ENCODE measurements around the gene VPS37D. TPM values are rescaled to one million over a fixed set of nuclear protein-coding genes. Genes with fewer than 3 reads are reported as not detected.

VPS37D gene
- total RNA-seq, 1 donor from 2014 or later: 6.6 TPM

GRCh38 chr7:73704640-73705550 lies 37.3 kb downstream of the VPS37D start:
- H3K27ac Mint-ChIP-seq (ENCODE audit: unreplicated experiment): peak overlapping the region; percentile 89
- no peak for DNase-seq (ENCODE audit: low spot score)

GRCh38 chr7:73705551-73705920 lies 37.9 kb downstream of the VPS37D start:
- no peak overlapping the region for H3K4me3 Mint-ChIP-seq (ENCODE audit: unreplicated experiment)
- H3K9me3 Mint-ChIP-seq (ENCODE audit: low read depth): no peaks in the 10 kb centered on the region
- TF ChIP-seq CTCF (IDR thresholded peaks at IDR 0.05): no peak
- no peak for DNase-seq (ENCODE audit: low spot score)
- no peaks in the 10 kb centered on the region for H3K27me3 Mint-ChIP-seq (ENCODE audit: low read depth)
- H3K27ac Mint-ChIP-seq (ENCODE audit: unreplicated experiment): peak overlapping the region; percentile 89
- H3K4me1 Mint-ChIP-seq (ENCODE audit: low read depth): peaks cover 43% of the 10 kb centered on the region
- H3K36me3 Mint-ChIP-seq (ENCODE audit: low read depth): peaks cover 13% of the 10 kb centered on the region

More at GRCh38 chr7:73704640-73705550, 37.3 kb downstream of the VPS37D start:
- Mint-ChIP-seq H3K4me1 (ENCODE audit: low read depth) (peaks cover 43% of the 10 kb centered on the region), H3K27me3 (ENCODE audit: low read depth) (no peaks in the 10 kb centered on the region), H3K4me3 (ENCODE audit: unreplicated experiment) (peak overlapping the region; percentile 28), H3K36me3 (ENCODE audit: low read depth) (peaks cover 15% of the 10 kb centered on the region), H3K9me3 (ENCODE audit: low read depth) (no peaks in the 10 kb centered on the region)
- TF ChIP-seq CTCF (IDR thresholded peaks at IDR 0.05): no peak

DNA sequence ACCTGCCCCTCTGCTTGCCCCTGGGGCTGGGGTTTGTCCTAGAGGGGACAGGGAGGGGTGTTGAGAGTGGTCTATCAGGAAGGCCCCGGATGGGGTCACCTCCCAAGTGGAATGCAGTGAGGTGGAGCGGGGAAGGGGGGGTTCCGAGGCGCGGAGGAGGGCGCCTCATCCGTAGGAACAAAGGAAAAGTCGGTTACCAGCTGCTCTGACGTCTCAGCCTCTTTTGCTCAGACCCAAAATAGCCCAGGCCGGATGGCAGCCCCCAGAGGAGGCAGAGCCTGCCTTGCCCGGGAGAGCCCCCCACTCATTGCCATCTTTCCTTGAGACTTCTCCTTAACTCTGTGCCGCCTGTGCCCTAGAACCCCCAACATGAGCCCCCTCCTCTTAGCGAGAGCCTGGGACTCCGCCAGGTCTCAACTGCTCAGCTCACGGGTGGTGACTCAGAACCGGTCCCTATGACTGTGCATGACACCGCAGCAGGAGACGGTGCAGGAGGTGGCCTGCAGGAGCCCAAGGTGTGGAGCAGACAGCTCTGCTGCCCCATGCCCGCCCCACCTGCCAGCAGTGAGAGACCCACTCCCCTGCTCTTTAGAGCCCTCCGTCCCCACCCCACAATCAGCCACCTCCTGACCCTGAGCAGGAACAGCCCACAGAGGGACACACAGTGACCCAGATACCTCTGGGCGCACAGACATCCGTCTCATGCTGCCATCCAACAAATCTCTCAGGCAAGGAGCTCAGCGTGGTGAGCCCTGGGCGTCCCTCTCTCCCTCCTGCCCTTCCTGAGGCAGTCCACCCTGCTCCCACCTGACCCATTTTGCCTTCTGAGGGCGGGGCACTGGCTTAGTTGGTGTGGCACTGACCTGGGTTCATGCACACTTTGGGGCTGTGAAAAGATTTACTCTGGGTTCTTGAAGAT lies 38.8 kb downstream of the VPS37D start:
- TF ChIP-seq CTCF (IDR thresholded peaks at IDR 0.05): no peak
- H3K27ac Mint-ChIP-seq (ENCODE audit: unreplicated experiment): peak overlapping the region; percentile 90
- H3K36me3 Mint-ChIP-seq (ENCODE audit: low read depth): peaks cover 13% of the 10 kb centered on the region
- peaks cover 43% of the 10 kb centered on the region for H3K4me1 Mint-ChIP-seq (ENCODE audit: low read depth)
- H3K4me3 Mint-ChIP-seq (ENCODE audit: unreplicated experiment): peak overlapping the region; percentile 19
- H3K27me3 Mint-ChIP-seq (ENCODE audit: low read depth): no peaks in the 10 kb centered on the region
- H3K9me3 Mint-ChIP-seq (ENCODE audit: low read depth): no peaks in the 10 kb centered on the region
- no peak for DNase-seq (ENCODE audit: low spot score)

DNA sequence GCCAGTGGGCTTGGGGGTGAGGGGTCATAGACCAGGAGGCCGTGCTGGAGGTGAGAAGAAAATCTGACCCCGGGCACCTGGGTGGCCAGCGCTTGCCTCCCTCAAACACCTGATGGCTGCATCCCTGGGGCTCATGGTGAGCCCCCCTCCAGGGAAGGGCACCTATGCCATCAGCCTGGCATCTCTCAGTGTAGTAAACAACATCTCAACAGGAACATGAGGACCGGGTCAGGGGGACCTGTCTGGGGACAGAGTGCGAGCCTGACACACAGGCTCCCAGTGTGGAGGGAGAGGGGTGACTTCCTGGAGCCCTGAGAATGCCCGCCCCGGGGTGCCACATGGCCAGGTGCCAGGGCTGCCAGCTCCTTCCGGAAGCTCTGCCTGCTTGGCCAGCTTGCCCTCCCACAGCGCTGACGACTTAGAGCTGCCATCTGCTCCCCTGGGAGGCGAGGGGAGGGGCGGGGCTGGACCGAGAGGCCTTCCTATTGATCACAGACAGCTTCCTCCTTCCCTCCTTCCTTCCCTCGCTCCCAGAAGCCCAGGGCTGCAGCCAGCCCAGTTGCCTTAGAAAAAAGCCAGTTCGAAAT lies 39.5 kb downstream of the VPS37D start:
- Mint-ChIP-seq H3K4me3 (ENCODE audit: unreplicated experiment) (no peak overlapping the region), H3K4me1 (ENCODE audit: low read depth) (peaks cover 43% of the 10 kb centered on the region), H3K27me3 (ENCODE audit: low read depth) (no peaks in the 10 kb centered on the region), H3K36me3 (ENCODE audit: low read depth) (peaks cover 6% of the 10 kb centered on the region), H3K9me3 (ENCODE audit: low read depth) (no peaks in the 10 kb centered on the region), H3K27ac (ENCODE audit: unreplicated experiment) (peak overlapping the region; percentile 90)
- DNase-seq (ENCODE audit: low spot score): no peak
- TF ChIP-seq CTCF (IDR thresholded peaks at IDR 0.05): no peak

All from chondrocyte (in vitro differentiated cells).